ENCODE data around the gene SCAPER.
"Not testable (repeated sequence)": the region's sequence is repeated elsewhere in the genome, so short reads cannot be mapped to it uniquely, and the experiment has no call there.

Gene SCAPER

GRCh38 chr15:76916369-76916768, 11.2 kb upstream of the SCAPER start:
- DNase-seq (ENCODE audit: extremely low read depth in 1 of 2, low read depth in 1 of 2): no peak

- no peak for DNase-seq (ENCODE audit: extremely low read depth in 1 of 2, low read depth in 1 of 2)
Observed at GRCh38 chr15:76913737-76914136, 8.6 kb upstream of the SCAPER start.

- DNase-seq (ENCODE audit: extremely low read depth in 1 of 2, low read depth in 1 of 2): no peak
Observed at GRCh38 chr15:76912430-76912829, 7.3 kb upstream of the SCAPER start.

- DNase-seq (ENCODE audit: extremely low read depth in 1 of 2, low read depth in 1 of 2): no peak
Observed at GRCh38 chr15:76905855-76906254, 715 bp upstream of the SCAPER start.

GRCh38 chr15:76904461-76905012, 603 bp downstream of the SCAPER start:
- DNase-seq (ENCODE audit: extremely low read depth in 1 of 2, low read depth in 1 of 2): no peak

GRCh38 chr15:76903251-76903681, 1.9 kb downstream of the SCAPER start:
- DNase-seq (ENCODE audit: extremely low read depth in 1 of 2, low read depth in 1 of 2): no peak

- DNase-seq (ENCODE audit: extremely low read depth in 1 of 2, low read depth in 1 of 2): no peak
Observed at GRCh38 chr15:76901965-76902364, 3.2 kb downstream of the SCAPER start.

- DNase-seq (ENCODE audit: extremely low read depth in 1 of 2, low read depth in 1 of 2): not testable (repeated sequence)
Observed at GRCh38 chr15:76899931-76900310, 5.2 kb downstream of the SCAPER start.

GRCh38 chr15:76899176-76899930, 5.8 kb downstream of the SCAPER start:
- not testable (repeated sequence) for DNase-seq (ENCODE audit: extremely low read depth in 1 of 2, low read depth in 1 of 2)

- DNase-seq (ENCODE audit: extremely low read depth in 1 of 2, low read depth in 1 of 2): no peak
Observed at GRCh38 chr15:76898102-76898501, 7.0 kb downstream of the SCAPER start.

- no peak for DNase-seq (ENCODE audit: extremely low read depth in 1 of 2, low read depth in 1 of 2)
Observed at GRCh38 chr15:76894174-76894573, 11.0 kb downstream of the SCAPER start.

GRCh38 chr15:76892836-76893235, 12.3 kb downstream of the SCAPER start:
- not testable (repeated sequence) for DNase-seq (ENCODE audit: extremely low read depth in 1 of 2, low read depth in 1 of 2)

- not testable (repeated sequence) for DNase-seq (ENCODE audit: extremely low read depth in 1 of 2, low read depth in 1 of 2)
Observed at GRCh38 chr15:76887280-76888141, 17.6 kb downstream of the SCAPER start.

- DNase-seq (ENCODE audit: extremely low read depth in 1 of 2, low read depth in 1 of 2): no peak
Observed at GRCh38 chr15:76885212-76885611, 19.9 kb downstream of the SCAPER start.

- DNase-seq (ENCODE audit: extremely low read depth in 1 of 2, low read depth in 1 of 2): no peak
Observed at GRCh38 chr15:76875911-76876310, 29.2 kb downstream of the SCAPER start.

GRCh38 chr15:76873066-76873465, 32.1 kb downstream of the SCAPER start:
- not testable (repeated sequence) for DNase-seq (ENCODE audit: extremely low read depth in 1 of 2, low read depth in 1 of 2)

GRCh38 chr15:76871930-76872329, 33.2 kb downstream of the SCAPER start:
- no peak for DNase-seq (ENCODE audit: extremely low read depth in 1 of 2, low read depth in 1 of 2)

- DNase-seq (ENCODE audit: extremely low read depth in 1 of 2, low read depth in 1 of 2): no peak
Observed at GRCh38 chr15:76868740-76869139, 36.4 kb downstream of the SCAPER start.

GRCh38 chr15:76866716-76867321, 38.3 kb downstream of the SCAPER start:
- DNase-seq (ENCODE audit: extremely low read depth in 1 of 2, low read depth in 1 of 2): no peak

- DNase-seq (ENCODE audit: extremely low read depth in 1 of 2, low read depth in 1 of 2): no peak
Observed at GRCh38 chr15:76866008-76866407, 39.1 kb downstream of the SCAPER start.

GRCh38 chr15:76865548-76865991, 39.6 kb downstream of the SCAPER start:
- no peak for DNase-seq (ENCODE audit: extremely low read depth in 1 of 2, low read depth in 1 of 2)

All from activated CD8-positive, alpha-beta memory T cell treated with anti-CD3 and anti-CD28 coated beads for 1 hour (primary cell).